GM20000 (cell line): ENCODE measurements around the gene EAPP.
"Not testable (repeated sequence)": the region's sequence is repeated elsewhere in the genome, so short reads cannot be mapped to it uniquely, and the experiment has no call there.

Experiments
- DNase-seq: peaks from one replicate; pipeline ENCODE4 v3.0.0; 2012; ENCODE audit warnings: low spot score
- TF ChIP-seq, protein P1 (sequence below): IDR thresholded peaks from 2 replicates; pipeline ENCODE4 v1.5.1; 2012; ENCODE audit warnings: mild to moderate bottlenecking, control low read depth; ENCODE audit errors: extremely low read depth, missing control alignments

Gene EAPP

DNA sequence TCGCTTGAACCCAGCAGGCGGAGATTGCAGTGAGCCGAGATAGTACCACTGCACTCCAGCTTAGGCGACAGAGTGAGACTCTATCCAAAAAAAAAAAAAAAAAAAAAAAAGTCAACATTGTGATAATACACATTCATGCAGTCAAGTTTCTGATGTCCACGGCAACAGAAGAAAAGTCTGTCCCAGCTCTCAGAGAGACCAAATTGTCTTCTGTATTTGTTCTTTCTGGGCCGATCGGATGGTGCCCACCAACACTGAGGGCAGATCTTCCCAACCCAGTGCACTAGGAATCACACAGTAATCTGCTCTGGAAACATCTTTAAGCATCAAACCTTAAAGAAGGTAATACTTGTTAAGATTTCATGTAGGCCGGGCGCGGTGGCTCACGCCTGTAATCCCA, 31.6 kb downstream of the EAPP start:
- TF ChIP-seq, protein P1, sequence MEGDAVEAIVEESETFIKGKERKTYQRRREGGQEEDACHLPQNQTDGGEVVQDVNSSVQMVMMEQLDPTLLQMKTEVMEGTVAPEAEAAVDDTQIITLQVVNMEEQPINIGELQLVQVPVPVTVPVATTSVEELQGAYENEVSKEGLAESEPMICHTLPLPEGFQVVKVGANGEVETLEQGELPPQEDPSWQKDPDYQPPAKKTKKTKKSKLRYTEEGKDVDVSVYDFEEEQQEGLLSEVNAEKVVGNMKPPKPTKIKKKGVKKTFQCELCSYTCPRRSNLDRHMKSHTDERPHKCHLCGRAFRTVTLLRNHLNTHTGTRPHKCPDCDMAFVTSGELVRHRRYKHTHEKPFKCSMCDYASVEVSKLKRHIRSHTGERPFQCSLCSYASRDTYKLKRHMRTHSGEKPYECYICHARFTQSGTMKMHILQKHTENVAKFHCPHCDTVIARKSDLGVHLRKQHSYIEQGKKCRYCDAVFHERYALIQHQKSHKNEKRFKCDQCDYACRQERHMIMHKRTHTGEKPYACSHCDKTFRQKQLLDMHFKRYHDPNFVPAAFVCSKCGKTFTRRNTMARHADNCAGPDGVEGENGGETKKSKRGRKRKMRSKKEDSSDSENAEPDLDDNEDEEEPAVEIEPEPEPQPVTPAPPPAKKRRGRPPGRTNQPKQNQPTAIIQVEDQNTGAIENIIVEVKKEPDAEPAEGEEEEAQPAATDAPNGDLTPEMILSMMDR: no peak
- DNase-seq: no peak

DNA sequence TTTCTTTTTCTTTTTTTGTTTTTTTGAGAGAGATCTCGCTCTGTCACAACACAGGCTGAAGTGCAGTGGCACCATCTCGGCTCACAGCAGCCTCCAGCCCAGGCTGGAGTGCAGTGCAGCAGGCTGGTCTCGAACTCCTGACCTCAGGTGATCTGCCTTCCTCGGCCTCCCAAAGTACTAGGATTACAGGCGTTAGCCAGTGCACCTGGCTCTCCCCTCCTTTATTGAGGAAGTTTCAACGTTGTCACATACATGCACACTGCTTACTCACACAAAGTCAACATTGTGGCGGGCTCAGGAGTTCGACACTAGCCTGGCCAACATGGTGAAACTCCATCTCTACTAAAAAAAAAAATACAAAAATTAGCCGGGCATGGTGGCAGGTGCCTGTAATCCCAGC, 32.0 kb downstream of the EAPP start:
- TF ChIP-seq, protein P1: no peak
- DNase-seq: no peak

DNA sequence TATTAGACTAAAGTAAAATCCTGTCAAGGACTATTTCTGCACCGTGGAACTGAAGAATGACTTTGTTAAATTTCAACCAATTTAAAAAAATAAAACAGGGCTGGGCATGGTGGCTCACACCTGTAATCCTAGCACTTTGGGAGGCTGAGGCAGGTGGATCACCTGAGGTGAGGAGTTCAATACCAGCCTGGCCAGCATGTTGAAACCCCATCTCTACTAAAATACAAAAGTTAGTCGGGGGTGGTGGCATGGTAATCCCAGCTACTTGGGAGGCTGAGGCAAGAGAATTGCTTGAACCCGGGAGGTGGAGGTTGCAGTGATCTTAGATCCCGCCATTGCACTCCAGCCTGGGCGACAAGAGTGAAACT, 34.4 kb downstream of the EAPP start:
- DNase-seq: not testable (repeated sequence)

DNA sequence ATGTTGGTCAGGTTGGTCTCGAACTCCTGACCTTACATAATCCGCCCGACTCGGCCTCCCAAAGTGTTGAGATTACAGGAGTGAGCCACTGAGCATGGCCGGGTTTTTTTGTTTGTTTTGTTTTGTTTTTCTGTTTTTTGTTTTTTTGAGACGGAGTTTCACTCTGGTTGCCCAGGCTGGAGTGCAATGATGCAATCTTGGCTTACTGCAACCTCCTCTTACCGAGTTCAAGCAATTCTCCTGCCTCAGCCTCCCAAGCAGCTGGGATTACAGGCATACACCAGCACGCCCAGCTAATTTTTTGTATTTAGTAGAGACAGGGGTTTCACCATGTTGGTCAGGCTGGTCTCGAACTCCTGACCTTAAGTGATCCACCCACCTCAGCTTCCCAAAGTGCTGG, 35.5 kb downstream of the EAPP start:
- not testable (repeated sequence) for DNase-seq

DNA sequence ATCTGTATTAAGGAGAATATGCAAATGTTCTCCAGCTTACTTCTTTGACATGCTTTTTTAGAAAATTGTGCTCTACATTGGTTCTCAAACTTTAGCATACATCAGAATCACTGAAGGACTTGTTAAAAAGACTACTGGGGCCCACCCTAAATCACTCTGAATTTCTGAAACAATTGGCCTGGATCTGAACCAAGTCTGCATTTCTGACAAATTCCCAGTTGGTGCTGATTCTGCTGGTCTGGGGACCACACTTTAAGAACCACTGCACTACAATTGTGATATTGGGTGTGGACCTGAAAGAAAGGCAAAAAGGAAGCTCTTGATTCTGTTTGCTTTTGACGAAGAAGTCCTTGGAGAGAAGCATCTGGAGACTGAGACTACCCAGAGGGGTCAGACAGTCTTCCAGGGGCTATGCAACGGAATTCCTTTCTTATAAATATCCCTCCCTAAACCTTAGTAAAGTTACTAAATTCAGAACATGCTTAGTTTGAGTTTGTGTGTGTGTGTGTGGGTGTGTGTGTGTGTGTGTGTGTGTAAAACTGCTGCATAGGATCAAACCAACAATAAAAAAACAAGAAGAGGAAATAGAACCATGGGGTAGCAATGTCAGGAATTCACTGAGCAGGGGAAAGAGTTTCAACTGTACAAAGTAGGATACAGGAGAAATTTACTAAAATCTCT, 36.8 kb downstream of the EAPP start:
- DNase-seq: no peak
- TF ChIP-seq, protein P1: no peak

DNA sequence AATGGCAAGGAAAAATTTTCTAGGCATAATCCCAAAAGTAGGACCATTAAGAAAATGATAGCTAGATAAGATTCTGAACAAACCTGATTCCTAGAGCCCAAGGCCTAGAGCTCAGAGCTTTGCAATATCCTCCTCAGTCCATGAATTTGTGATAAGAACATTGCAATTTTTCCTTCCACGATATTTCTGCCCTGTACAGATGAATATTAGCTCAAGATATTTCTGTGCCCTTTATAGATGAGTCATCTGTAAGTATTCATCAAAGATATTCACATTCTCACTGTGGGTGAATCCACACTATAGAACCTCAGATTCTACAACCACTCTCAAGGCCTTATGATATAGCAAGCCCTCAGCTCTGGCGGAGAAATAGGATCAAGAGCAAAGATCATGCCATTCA, 37.5 kb downstream of the EAPP start:
- TF ChIP-seq, protein P1: no peak
- no peak for DNase-seq

DNA sequence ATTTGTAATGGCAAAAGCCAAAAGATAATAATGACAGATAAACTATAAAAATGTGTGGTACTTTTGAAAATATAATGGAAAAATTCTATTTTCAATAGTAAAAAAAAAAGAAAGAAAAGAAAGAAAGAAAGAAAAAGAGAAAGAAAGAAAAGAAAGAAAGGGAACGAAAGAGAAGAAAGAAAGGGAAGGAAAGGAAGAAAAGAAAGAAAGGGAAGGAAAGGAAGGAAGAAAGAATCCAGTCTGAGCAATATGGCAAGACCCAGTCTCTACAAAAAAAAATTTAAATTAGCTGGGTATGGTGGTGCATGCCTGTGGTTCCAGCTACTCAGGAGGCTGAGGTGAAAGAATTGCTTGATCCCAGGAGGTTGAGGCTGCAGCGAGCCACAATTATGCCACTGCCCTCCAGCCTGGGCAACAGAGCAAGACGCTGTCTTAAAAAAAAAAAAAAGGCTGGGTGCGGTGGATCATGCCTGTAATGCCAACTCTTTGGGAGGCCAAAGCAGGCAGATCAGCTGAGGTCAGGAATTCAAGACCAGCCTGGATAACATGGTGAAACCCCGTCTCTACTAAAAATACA, 38.4 kb downstream of the EAPP start:
- no peak for DNase-seq
- TF ChIP-seq, protein P1: no peak

DNA sequence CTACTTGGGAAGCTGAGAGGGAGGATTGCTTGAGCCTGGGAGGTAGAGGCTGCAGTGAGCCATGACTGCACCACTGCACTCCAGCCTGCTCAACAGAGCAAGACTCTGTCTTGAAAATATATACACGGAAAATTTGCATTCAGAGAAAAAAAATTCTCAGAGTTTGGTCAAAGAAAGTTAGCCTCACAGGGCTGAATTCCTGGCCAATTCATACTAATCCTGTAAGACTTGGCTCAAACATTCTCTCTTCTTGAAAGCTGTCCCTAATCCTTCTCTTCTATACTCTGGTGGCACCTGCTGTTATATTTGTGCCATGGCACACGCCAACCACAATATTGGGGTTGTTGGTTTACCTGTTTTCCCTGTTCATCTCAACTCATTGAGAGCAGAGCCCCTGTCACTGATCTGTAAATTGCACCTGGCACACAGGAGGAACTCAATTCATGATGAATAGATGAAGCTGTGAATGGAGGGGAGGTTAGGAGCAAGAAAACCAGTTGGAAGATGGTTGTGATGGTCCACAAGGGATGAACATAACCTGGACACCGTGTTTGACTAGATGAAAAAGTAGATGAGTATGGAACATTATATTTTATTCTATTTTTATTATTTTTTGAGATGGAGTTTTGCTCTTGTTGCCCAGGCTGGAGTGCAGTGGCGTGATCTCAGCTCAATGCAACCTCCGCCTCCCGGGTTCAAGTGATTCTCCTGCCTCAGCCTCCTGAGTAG, 40.7 kb downstream of the EAPP start:
- DNase-seq: peak; percentile 34
- TF ChIP-seq, protein P1: peak; percentile 10
